H1 (cell line): ENCODE measurements around the gene RFX2. TPM values are rescaled to one million over a fixed set of nuclear protein-coding genes. Genes with fewer than 3 reads are reported as not detected.

Source experiments
- CHD2 ChIP-seq: IDR thresholded peaks from 2 replicates; pipeline ENCODE4 v1.6.1; 2012; ENCODE audit warnings: low read length, improper control_type of control experiment
- CTBP2 ChIP-seq: IDR thresholded peaks from 2 replicates; pipeline ENCODE4 v1.7.0; 2011; ENCODE audit warnings: borderline replicate concordance, mild to moderate bottlenecking, moderate library complexity, mixed read lengths, low read length; ENCODE audit not compliant: insufficient read depth, insufficient read length
- polyA plus RNA-seq, 7 experiments: library from polyadenylated mRNA; depleted of rRNA in 3 of 7; stranded (reverse) in 5 of 7; unstranded in 2 of 7; fragments of >200 nt in 5 of 7; fragments of 200-250 nt in 2 of 7; gene quantifications; 1 replicate in 5 of 7; 2 replicates in 1 of 7; 4 replicates in 1 of 7; pipeline versions ENCODE4 v1.2.1 to v1.2.3, GENCODE V29; 2011 to 2013; ENCODE audit warnings: missing spikeins in 2 of 7, mixed read lengths in 2 of 7
- total RNA-seq: library from RNA; stranded (reverse); fragmentation: NEBNext Ultra II Directional; extraction: Animal tissue kit (Norgen Biotek cat#: 25700); gene quantifications from 2 replicates; pipeline ENCODE4 v1.2.1, GENCODE V29; 2021

The RFX2 gene
- total and polyA plus RNA-seq, 2 of the 8 experiments (the other 6 are each of a cell fraction or from before 2014, with no cell fraction given): 4.8 to 5.3 TPM

DNA sequence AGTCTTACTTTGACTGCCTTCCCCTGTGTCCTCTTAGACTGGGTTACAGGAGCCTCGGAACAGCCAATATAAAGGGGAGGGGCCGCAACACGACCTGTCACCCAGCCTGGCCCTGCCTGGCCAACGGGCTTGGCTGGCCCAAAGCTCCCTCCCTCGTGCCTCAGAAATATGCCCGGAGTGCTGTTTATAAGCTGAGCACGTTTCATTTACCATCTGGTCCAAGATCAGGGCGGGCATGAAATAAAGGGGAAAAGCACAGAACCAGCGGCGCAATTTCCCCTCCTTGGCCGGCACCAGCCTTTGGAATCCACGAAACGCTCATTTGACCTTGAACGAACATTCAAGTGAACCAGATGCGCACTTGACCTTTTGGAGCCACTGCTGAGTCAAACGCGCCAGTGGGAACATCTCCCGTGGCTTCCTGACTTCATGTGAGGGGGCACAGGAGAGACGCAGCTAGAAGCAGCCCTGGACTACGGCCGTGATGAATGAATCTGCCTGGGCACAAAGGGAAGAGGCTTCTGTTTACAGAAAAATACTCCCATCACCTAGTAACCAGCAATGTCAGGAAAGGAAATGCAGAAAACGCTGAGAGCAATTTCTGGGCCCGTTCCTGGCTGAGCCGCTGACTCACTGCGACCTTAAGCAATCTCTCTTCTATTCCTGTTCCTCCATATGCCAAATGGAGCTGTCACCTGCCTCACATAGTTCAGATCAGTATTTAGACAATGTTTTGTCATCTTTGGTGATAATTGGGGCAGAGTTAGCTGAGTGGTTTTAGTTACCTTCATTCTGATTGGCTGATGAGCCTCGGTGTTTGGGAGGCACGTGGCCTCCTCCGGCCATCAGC is 53.3 kb downstream of the RFX2 start (continued):
- no peak for TF ChIP-seq CHD2
- no peak for TF ChIP-seq CTBP2
